Measurements from ENCODE around the gene GLMP.
"Not testable (repeated sequence)": the region's sequence is repeated elsewhere in the genome, so short reads cannot be mapped to it uniquely, and the experiment has no call there.

Gene GLMP

DNA sequence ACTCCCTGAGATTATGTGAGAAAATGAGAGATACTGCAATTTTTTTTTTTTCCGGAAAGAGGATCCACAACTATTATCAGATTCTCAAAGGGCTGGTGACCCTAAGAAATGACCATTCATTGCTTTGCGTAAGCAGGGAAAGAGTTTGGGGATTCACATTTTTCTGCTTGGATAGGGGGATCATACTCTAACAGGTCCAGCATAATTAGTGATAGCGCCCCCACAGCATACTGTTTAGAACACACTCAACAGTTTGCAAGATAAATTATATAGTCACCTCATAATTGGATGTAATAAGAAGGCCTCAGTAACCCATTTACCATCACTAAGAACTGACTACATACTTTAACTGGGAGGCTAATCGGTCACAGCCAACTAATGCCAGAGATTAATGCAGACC is 40.8 kb upstream of the GLMP start:
- 0 out of 2 replicates have a peak overlapping the region, but pooled peaks have one; percentile 93 for H3K27ac ChIP-seq
- TF ChIP-seq ZFX (IDR thresholded peaks at IDR 0.05; ENCODE audit: borderline replicate concordance) = no peak
- TF ChIP-seq, protein P1, sequence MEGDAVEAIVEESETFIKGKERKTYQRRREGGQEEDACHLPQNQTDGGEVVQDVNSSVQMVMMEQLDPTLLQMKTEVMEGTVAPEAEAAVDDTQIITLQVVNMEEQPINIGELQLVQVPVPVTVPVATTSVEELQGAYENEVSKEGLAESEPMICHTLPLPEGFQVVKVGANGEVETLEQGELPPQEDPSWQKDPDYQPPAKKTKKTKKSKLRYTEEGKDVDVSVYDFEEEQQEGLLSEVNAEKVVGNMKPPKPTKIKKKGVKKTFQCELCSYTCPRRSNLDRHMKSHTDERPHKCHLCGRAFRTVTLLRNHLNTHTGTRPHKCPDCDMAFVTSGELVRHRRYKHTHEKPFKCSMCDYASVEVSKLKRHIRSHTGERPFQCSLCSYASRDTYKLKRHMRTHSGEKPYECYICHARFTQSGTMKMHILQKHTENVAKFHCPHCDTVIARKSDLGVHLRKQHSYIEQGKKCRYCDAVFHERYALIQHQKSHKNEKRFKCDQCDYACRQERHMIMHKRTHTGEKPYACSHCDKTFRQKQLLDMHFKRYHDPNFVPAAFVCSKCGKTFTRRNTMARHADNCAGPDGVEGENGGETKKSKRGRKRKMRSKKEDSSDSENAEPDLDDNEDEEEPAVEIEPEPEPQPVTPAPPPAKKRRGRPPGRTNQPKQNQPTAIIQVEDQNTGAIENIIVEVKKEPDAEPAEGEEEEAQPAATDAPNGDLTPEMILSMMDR (IDR thresholded peaks at IDR 0.05) = peak; percentile 37

DNA sequence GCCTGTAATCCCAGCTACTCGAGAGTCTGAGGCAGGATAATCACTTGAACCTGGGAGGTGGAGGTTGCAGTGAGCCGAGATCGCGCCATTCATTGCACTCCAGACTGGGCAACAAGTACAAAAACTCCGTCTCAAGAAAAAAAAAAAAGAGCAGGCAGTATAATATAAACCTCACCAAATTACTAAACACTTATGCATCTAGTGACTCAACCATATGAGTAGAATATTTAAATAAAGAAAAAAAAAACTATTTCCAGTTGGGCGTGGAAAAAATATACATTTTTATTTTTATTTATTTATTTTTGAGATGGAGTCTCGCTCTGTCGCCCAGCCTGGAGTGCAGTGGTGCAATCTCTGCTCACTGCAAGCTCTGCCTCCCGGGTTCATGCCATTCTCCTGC is 27.7 kb upstream of the GLMP start:
- not testable (repeated sequence) for H3K27ac ChIP-seq

DNA sequence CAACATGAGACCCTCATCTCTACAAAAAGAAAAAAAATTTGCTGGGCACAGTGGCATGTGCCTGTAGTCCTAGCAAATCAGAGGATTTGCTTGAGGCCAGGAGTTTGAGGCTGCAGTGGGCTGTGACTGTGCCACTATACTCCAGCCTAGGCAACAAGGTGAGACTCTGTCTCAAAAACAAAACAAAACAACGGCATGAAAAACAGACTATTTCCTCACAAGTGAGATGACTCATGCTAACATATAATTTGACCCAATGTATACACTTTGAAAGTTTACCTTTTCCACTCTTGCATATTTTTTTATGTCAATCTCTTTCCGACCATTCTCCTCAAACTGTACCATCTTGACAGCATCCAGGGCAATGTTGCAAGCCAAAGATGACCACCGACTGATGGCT is 25.1 kb upstream of the GLMP start:
- H3K27ac ChIP-seq = no peak overlapping the region
- TF ChIP-seq ZFX (IDR thresholded peaks at IDR 0.05; ENCODE audit: borderline replicate concordance) = no peak
- TF ChIP-seq, protein P1 (IDR thresholded peaks at IDR 0.05) = no peak

DNA sequence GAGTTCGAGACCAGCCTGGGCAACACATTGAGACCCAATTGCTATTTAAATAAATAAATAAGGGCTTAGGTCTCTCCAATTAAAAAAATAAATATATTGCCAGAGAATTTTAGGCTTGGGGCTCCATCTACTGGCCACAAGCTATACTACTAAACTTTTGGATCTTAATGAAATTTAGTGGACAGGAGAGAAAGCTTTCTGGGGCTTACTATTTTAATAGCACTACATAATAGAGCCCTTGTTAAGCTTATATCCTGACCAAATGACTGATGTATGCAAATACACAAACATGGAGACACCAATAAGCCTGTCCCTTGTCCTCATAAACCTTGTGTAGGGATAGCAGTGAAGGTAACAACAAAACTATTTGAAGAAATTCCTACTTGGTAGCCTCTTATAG is 24.2 kb upstream of the GLMP start:
- H3K27ac ChIP-seq = no peak overlapping the region
- TF ChIP-seq ZFX (IDR thresholded peaks at IDR 0.05; ENCODE audit: borderline replicate concordance) = no peak
- TF ChIP-seq, protein P1 (IDR thresholded peaks at IDR 0.05) = peak; percentile 86

DNA sequence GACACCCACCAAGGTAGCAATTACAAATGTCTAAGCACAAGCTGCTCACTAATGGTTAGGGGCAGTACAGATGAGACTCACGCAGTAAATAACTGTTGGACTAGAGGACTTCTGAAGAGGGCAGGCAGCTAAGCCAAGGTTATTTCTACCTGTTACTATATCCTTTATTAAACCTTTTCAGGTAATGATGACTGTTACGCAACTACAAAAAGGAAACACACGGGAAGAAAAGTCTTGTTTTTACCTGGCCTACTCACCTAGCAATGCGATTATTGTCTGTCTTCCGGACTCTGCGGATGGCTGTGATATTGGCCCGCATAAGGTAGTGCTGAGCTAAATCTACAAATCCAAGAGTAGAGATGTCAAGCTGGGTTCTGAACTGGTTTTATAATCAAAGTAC is 21.4 kb upstream of the GLMP start:
- TF ChIP-seq ZFX (IDR thresholded peaks at IDR 0.05; ENCODE audit: borderline replicate concordance) = no peak
- TF ChIP-seq, protein P1 (IDR thresholded peaks at IDR 0.05) = no peak
- no peak overlapping the region for H3K27ac ChIP-seq

DNA sequence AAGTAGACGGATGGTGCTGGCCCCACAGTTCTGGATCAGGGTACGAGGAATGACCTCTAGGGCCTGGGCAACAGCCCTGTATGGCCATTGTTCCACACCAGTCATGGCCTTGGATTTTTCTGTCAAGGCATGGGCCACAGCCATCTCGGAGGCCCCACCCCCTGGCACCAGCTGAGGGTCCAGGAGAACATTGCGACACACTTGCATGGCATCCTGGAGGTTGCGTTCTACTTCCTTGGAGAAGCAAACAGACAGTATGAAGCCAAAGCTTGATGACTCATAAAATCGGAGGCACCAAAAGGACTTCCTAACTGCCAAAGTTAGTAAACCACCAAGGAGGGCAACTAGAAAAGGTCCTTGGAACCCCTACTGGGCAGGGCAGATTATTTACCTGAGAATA is 15.5 kb upstream of the GLMP start:
- no peak for TF ChIP-seq ZFX (IDR thresholded peaks at IDR 0.05; ENCODE audit: borderline replicate concordance)
- TF ChIP-seq, protein P1 (IDR thresholded peaks at IDR 0.05) = no peak
- H3K27ac ChIP-seq = no peak overlapping the region

DNA sequence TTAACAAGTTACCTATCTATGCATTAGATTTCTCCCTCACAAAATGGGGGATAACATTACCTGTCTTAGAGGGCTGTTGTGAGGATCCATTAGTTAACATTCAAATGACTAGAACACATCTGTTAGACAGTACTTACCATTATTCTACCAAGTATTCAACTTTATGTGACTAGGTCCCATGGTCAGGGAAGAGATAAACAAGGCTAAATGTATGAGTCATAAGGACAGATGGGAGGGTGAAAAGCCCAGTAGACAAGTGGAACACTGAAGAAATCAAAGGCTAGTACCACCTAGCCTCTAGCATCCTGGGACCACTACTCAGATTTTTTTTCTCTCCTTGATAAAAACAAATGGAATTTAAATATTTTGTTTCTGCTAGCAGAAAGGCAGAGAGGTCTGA is 12.6 kb upstream of the GLMP start:
- H3K27ac ChIP-seq = no peak overlapping the region
- TF ChIP-seq, protein P1 (IDR thresholded peaks at IDR 0.05) = no peak
- no peak for TF ChIP-seq ZFX (IDR thresholded peaks at IDR 0.05; ENCODE audit: borderline replicate concordance)

DNA sequence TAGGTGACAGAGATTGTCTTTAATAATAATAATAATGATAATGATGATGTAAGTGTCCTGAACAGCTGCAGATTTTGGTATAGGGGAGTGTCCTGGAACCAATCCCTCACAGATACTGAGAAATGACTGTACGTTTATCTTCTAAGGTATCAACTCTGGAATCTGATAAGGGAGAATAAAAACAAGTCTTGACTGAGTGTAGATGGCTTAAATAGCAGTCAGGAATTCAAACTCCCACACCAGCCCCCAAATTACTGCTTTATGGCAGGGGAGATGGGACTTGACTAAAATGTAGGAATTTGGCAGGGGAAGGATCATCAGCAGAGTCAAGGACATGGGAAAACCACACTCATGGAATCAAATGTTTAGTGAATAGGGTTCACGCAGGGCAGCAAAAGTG is 9.7 kb upstream of the GLMP start:
- no peak overlapping the region for H3K27ac ChIP-seq
- no peak for TF ChIP-seq ZFX (IDR thresholded peaks at IDR 0.05; ENCODE audit: borderline replicate concordance)
- TF ChIP-seq, protein P1 (IDR thresholded peaks at IDR 0.05) = no peak
